Parietal lobe (tissue), 2 donors: ENCODE data around the gene MBD6. TPM values are rescaled to one million over a fixed set of nuclear protein-coding genes. Genes with fewer than 3 reads are reported as not detected.

Experiments
- small RNA-seq: library from RNA; depleted of rRNA; stranded (forward); fragments of <200 nt; gene quantifications from one replicate; pipeline ENCODE3, GENCODE V24; 2014; ENCODE audit warnings: low replicate concordance
- total RNA-seq: library from RNA; depleted of rRNA; stranded (reverse); fragments of >200 nt; gene quantifications from one replicate; pipeline ENCODE4 v1.2.3, GENCODE V29; 2014

MBD6 gene
- 6.3 TPM for total RNA-seq

GRCh38 chr12:57522011-57522886 is at the start of gene MBD6:
MBD6 (plus strand) TSS chr12:57522824; CDS start chr12:57524304, 1,480 bp downstream.

DNA sequence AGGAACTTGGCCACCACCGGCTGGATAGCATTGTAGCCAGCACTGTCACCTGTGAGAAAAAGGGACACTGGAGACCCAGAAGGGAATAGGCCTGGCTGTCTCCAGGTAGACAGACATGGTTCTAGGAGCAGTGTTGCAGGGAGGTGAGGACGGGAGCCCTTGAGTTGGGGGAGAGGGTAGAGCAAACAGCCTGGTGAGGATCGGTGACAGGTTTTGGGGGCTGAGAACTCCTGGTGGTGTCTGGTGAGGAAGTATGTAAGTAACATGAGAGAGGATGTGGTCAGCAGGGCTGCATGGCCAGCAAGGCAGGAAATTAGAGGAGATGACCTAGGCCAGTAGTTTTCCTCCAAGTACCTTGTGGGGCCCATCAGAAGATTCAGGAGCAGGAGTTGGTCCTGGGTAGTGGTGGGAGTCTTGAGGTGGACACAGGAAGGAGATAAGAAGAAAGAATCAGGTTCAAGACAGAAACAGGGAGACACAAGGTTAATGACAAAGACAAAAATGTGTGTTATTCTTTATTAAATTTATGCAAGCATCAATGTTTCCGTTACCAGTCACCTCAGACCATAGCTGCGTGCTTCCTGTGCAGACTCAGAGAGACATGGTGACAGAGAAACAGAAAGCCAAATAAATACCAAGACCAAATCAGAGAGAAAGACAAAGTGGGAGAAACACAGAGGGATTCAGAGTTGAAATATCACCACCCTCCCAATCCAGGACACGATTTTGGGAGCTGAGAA is 43.1 kb upstream of the MBD6 start, which contains the start of gene ARHGAP9:
Gene ARHGAP9 (minus strand): TSS at position 491 of the 740 bp plus-strand sequence. CDS start 460 bp downstream, at position 31.

DNA sequence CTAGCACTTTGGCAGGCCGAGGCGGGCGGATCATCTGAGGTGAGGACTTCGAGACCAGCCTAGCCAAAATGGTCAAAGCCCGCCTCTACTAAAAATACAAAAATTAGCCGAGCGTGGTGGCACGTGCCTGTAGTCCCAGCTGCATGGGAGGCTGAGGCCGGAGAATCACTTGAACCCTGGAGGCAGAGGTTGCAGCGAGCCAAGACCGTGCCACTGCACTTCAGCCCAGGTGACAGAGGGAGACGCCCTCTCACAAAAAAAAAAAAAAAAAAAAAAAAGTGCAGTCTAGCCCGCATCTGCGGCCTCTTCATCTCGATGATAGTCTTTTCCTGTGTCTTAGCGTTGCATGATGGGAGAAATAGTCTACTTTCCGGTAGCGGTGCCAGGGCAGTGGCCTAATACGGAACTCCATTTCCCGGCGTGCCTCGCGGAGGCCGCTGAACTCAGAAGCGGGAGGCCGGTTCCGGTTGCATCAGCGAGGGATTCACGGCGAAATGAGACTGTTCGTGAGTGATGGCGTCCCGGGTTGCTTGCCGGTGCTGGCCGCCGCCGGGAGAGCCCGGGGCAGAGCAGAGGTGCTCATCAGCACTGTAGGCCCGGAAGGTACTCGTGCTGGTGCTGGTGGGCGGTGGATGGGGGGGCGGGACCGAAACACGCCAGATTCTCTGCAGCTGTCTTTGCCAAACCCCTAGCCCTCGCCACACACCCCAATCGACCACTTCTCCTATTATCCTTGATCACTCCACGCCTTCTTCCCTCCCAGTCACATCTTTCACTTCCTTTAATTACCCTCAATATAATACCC is 34.8 kb upstream of the MBD6 start, which contains the start of gene MARS1:
Gene MARS1 (plus strand): TSS at position 472 of the 805 bp plus-strand sequence. CDS start 23 bp downstream, at position 495.

GRCh38 chr12:57520053-57520818 is 2.4 kb upstream of the MBD6 start, which contains the start of gene DDIT3:
DDIT3 (minus strand) TSS chr12:57520514; CDS start chr12:57517406, 3,108 bp downstream.

DNA sequence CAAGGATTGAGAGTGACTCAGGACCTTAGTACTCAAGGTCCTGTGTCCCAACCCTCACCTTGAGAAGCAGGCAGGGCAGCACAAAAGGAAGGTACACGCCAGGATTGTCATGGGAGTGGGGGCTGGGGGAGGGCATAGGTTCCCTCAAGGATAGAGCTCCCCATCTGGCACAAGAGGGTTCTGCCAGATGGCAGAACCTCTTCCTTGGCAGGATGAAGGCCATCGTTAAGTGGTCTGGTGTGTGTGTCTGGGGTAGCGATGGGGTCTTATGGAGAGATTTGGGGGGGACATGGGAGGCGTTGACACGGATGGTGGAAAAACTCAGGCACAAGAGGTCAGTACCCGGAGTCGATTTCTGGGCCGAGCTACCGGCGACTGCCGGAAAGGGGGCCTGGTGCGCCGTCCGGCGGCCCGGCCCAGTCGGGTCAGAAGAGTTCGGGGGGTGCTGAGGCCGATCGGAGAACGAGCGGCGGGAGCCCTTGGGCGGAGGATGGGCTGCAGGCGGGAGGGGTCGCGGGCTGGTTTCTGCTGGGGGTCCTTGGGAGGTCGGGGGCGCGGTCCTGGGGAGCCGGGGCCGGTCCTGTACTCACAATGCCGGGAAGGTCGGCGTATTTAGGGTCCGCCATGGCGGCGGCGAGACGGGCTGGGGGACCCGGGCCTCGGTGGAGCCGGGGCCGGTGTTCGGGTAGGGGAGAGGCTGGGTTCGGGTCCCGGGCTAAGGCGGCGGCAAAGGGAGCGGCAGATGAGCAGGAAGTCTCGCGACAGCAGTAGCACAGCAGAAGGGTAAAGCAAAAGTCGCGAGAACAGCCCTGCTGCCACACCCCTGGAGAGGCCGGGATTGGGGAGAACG is 24.0 kb downstream of the MBD6 start, which contains the start of gene DCTN2:
Gene DCTN2 (minus strand): TSS at position 755 of the 850 bp plus-strand sequence. CDS start 129 bp downstream, at position 626.

GRCh38 chr12:57549909-57550640 is 27.5 kb downstream of the MBD6 start, which contains the start of gene KIF5A:
KIF5A (plus strand) TSS chr12:57550044; CDS start chr12:57550272, 228 bp downstream.

Small RNA genes lying within 50 kb of the gene (small RNA-seq; reads per million reads assigned to genes)
- not detected for gene MIR616

Other genes starting within 250 kb of the MBD6 start
- gene R3HDM2, start 91.8 kb upstream of the MBD6 start, total RNA-seq = 38.5 TPM
- not detected for gene INHBC, start 88.0 kb upstream of the MBD6 start, total RNA-seq
- not detected for gene INHBE, start 67.5 kb upstream of the MBD6 start, total RNA-seq
- 0.63 TPM for gene GLI1, start 63.0 kb upstream of the MBD6 start, total RNA-seq
- gene ARHGAP9, start 43.0 kb upstream of the MBD6 start, total RNA-seq = 0.94 TPM
- gene MARS1, start 34.8 kb upstream of the MBD6 start, total RNA-seq = 122 TPM
- gene DDIT3, start 2.3 kb upstream of the MBD6 start, total RNA-seq = 3.8 TPM
- gene DCTN2, start 24.4 kb downstream of the MBD6 start, total RNA-seq = 153 TPM
- gene KIF5A, start 27.2 kb downstream of the MBD6 start, total RNA-seq = 97.0 TPM
- gene PIP4K2C, start 68.4 kb downstream of the MBD6 start, total RNA-seq = 13.8 TPM
- 81.7 TPM for gene DTX3, start 82.0 kb downstream of the MBD6 start, total RNA-seq
- gene ARHGEF25, start 88.6 kb downstream of the MBD6 start, total RNA-seq = 40.7 TPM
- gene B4GALNT1, start 110.4 kb downstream of the MBD6 start, total RNA-seq = 103 TPM
- 115 TPM for gene OS9, start 171.3 kb downstream of the MBD6 start, total RNA-seq
- gene AGAP2, start 215.9 kb downstream of the MBD6 start, total RNA-seq = 40.7 TPM
- gene TSPAN31, start 222.2 kb downstream of the MBD6 start, total RNA-seq = 25.7 TPM
- 55.4 TPM for gene CDK4, start 229.5 kb downstream of the MBD6 start, total RNA-seq
- 18.8 TPM for gene MARCHF9, start 232.3 kb downstream of the MBD6 start, total RNA-seq
- gene CYP27B1, start 244.3 kb downstream of the MBD6 start, total RNA-seq = 0.94 TPM
- gene METTL1, start 249.3 kb downstream of the MBD6 start, total RNA-seq = 2.8 TPM
- gene EEF1AKMT3, start 249.8 kb downstream of the MBD6 start, total RNA-seq = 2.5 TPM